CD4-positive, alpha-beta T cell treated with Interleukin-2 at 100 ng/mL for 4 hours (primary cell): ENCODE results near the gene HERC4.

Source experiments
- DNase-seq: peaks from one replicate; pipeline ENCODE4 v3.0.0-alpha.2; 2020; ENCODE audit warnings: low spot score

The HERC4 gene

GRCh38 chr10:68074775-68075549, at the start of gene HERC4:
HERC4 (minus strand) TSS chr10:68075283; CDS start chr10:68073108, 2,175 bp downstream.
- DNase-seq: peak; percentile 88

GRCh38 chr10:68124718-68125117, 49.6 kb upstream of the HERC4 start:
- DNase-seq: no peak

GRCh38 chr10:68121852-68122251, 46.8 kb upstream of the HERC4 start:
- no peak for DNase-seq

GRCh38 chr10:68121020-68121743, 46.1 kb upstream of the HERC4 start:
- DNase-seq: no peak

GRCh38 chr10:68118657-68119056, 43.6 kb upstream of the HERC4 start:
- no peak for DNase-seq

- DNase-seq: no peak
Observed at GRCh38 chr10:68112837-68113236, 37.8 kb upstream of the HERC4 start.

GRCh38 chr10:68111584-68111983, 36.5 kb upstream of the HERC4 start:
- no peak for DNase-seq

- DNase-seq: no peak
Observed at GRCh38 chr10:68110027-68110426, 34.9 kb upstream of the HERC4 start.

- no peak for DNase-seq
Observed at GRCh38 chr10:68109331-68109730, 34.2 kb upstream of the HERC4 start, which contains the start of gene MYPN. MYPN (plus strand) TSS chr10:68109488; CDS start chr10:68121439, 11,951 bp downstream.

GRCh38 chr10:68108653-68109052, 33.6 kb upstream of the HERC4 start:
- DNase-seq: no peak

- no peak for DNase-seq
Observed at GRCh38 chr10:68108051-68108450, 33.0 kb upstream of the HERC4 start.

GRCh38 chr10:68107651-68108050, 32.6 kb upstream of the HERC4 start:
- no peak for DNase-seq

- DNase-seq: no peak
Observed at GRCh38 chr10:68106656-68107055, 31.6 kb upstream of the HERC4 start.

GRCh38 chr10:68105820-68106219, 30.7 kb upstream of the HERC4 start:
- no peak for DNase-seq

GRCh38 chr10:68103901-68104300, 28.8 kb upstream of the HERC4 start:
- no peak for DNase-seq

GRCh38 chr10:68103261-68103878, 28.3 kb upstream of the HERC4 start:
- DNase-seq: no peak

GRCh38 chr10:68101066-68101465, 26.0 kb upstream of the HERC4 start:
- DNase-seq: no peak

- no peak for DNase-seq
Observed at GRCh38 chr10:68099736-68100135, 24.7 kb upstream of the HERC4 start.

- DNase-seq: no peak
Observed at GRCh38 chr10:68096913-68097516, 21.9 kb upstream of the HERC4 start.

- no peak for DNase-seq
Observed at GRCh38 chr10:68095153-68095552, 20.1 kb upstream of the HERC4 start.

GRCh38 chr10:68092512-68092911, 17.4 kb upstream of the HERC4 start:
- DNase-seq: no peak

GRCh38 chr10:68090586-68090985, 15.5 kb upstream of the HERC4 start:
- no peak for DNase-seq

GRCh38 chr10:68088740-68089139, 13.7 kb upstream of the HERC4 start:
- no peak for DNase-seq
